OCI-LY3 (cell line): ENCODE data around the gene CPEB2.

ENCODE experiments used
- H2AFZ ChIP-seq: fragments of 200-600, 300-600 bp; shearing (Covaris generic); 2 replicates; pipeline ENCODE4 v1.6.0; 2014; ENCODE audit warnings: antibody characterized with exemption, low read depth, low read length
- H3K27ac ChIP-seq: fragments of 200-600, 300-600 bp; sonication (generic); 2 replicates; pipeline ENCODE4 v1.5.1; 2014; ENCODE audit warnings: mild to moderate bottlenecking, low read length, moderate library complexity, mixed read lengths
- H3K27me3 ChIP-seq: fragments of 200-600, 300-600 bp; sonication (generic); 2 replicates; pipeline ENCODE4 v1.6.1; 2014; ENCODE audit warnings: low read depth, low read length, mixed read lengths
- H3K36me3 ChIP-seq: fragments of 200-600, 300-600 bp; sonication (generic); replicated peaks from 2 replicates; pipeline ENCODE3; 2014; ENCODE audit warnings: low read depth, low read length, mixed read lengths
- H3K4me1 ChIP-seq: fragments of 300-600, 200-600 bp; sonication (generic); 2 replicates; pipeline ENCODE4 v1.6.1; 2014; ENCODE audit warnings: low read length, mixed read lengths
- H3K4me2 ChIP-seq: fragments of 200-600, 300-600 bp; sonication (generic); 2 replicates; pipeline ENCODE4 v1.6.1; 2014; ENCODE audit warnings: low read length, mixed read lengths
- H3K4me3 ChIP-seq: fragments of 300-600, 200-600 bp; sonication (generic); 2 replicates; pipeline ENCODE4 v1.5.1; 2014; ENCODE audit warnings: antibody characterized with exemption, mild to moderate bottlenecking, low read length, moderate library complexity
- H3K79me2 ChIP-seq: fragments of 300-600, 200-600 bp; shearing (Covaris generic); 2 replicates; pipeline ENCODE4 v1.6.1; 2014; ENCODE audit warnings: mild to moderate bottlenecking, low read length, mixed read lengths
- H3K9ac ChIP-seq: fragments of 300-600, 200-600 bp; shearing (Covaris generic); 2 replicates; pipeline ENCODE4 v1.6.0; 2014; ENCODE audit warnings: mild to moderate bottlenecking, low read length, moderate library complexity
- H3K9me3 ChIP-seq: fragments of 200-600, 300-600 bp; shearing (Covaris generic); 2 replicates; pipeline ENCODE4 v1.6.1; 2014; ENCODE audit warnings: low read length, mixed read lengths; ENCODE audit not compliant: insufficient read depth
- H4K20me1 ChIP-seq: fragments of 200-600, 300-600 bp; sonication (generic); 2 replicates; pipeline ENCODE4 v1.6.1; 2016; ENCODE audit warnings: low read length, mixed read lengths; ENCODE audit not compliant: insufficient read depth
- EZH2phosphoT487 ChIP-seq: fragments of 200-600 bp; shearing (Covaris generic); IDR thresholded peaks from 2 replicates; pipeline ENCODE4 v1.6.1; 2018; ENCODE audit warnings: antibody characterized with exemption, mixed run types, low read depth
- TF ChIP-seq, protein P1 (sequence below): fragments of 200-600, 300-600 bp; sonication (generic); IDR thresholded peaks from 2 replicates; pipeline ENCODE4 v1.5.1; 2014; ENCODE audit warnings: antibody characterized with exemption, low read length, low read depth

Gene CPEB2

DNA sequence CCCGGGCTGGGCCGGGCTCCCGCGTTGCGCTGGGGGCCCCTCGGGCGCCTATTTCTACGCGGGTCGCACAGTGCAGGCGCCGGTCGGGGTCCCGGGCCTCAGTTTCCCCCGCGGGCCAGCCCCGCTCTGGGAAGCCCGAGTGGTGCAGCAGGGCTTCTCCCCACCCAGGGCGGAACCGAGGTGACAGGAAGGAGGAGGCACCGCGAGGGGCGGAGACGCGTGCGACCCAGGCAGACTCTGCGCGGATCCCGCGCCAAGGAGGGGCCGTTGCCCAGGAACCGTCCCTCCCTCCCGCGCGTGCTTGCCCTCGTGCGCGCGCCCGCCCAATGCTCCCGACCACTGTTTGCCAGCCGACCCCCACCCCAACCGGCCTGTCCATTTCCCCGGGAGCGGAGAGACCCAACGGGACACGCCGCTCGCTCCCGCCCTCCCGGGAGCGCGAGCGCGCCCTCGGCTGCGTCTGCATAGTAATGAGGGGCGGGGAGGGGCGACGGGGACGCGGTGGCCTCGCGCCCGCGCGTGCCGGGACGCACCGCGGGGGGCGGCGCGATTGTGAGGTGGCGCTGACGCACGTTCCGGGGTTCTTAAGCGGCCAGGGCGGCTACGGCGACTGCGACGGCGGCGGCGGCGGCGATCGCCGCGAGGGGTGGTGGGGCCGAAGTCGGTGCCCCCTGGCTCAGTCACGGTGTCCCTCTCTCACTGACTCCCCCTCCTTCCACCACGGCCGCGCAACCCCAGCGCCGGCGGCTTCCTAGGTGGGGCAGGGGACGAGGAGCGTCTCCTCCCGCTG lies at the start of gene CPEB2:
Gene CPEB2 (plus strand): TSS at position 613 of the 790 bp plus-strand sequence. CDS start 193 bp downstream, outside the sequence.
- Histone ChIP-seq H3K27me3 (no peaks in the 10 kb centered on the region), H3K9me3 (no peaks in the 10 kb centered on the region), H3K4me1 (peaks cover 15% of the 10 kb centered on the region), H3K4me2 (peak within 1 kb of the TSS; percentile 86), H2AFZ (peak within 1 kb of the TSS; percentile 73), H3K27ac (peak within 1 kb of the TSS; percentile 98), H3K4me3 (peak within 1 kb of the TSS; percentile 93), H3K9ac (peak within 1 kb of the TSS; percentile 99), H3K36me3 (no peaks in the 10 kb centered on the region), H4K20me1 (peaks cover 15% of the 10 kb centered on the region), H3K79me2 (peaks cover 34% of the 10 kb centered on the region)
- TF ChIP-seq, protein P1, sequence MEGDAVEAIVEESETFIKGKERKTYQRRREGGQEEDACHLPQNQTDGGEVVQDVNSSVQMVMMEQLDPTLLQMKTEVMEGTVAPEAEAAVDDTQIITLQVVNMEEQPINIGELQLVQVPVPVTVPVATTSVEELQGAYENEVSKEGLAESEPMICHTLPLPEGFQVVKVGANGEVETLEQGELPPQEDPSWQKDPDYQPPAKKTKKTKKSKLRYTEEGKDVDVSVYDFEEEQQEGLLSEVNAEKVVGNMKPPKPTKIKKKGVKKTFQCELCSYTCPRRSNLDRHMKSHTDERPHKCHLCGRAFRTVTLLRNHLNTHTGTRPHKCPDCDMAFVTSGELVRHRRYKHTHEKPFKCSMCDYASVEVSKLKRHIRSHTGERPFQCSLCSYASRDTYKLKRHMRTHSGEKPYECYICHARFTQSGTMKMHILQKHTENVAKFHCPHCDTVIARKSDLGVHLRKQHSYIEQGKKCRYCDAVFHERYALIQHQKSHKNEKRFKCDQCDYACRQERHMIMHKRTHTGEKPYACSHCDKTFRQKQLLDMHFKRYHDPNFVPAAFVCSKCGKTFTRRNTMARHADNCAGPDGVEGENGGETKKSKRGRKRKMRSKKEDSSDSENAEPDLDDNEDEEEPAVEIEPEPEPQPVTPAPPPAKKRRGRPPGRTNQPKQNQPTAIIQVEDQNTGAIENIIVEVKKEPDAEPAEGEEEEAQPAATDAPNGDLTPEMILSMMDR = no peak
- TF ChIP-seq EZH2phosphoT487 = no peak

- H3K4me1 ChIP-seq = peaks cover 8% of the 10 kb centered on the region
- no peak overlapping the region for H2AFZ ChIP-seq
- no peaks in the 10 kb centered on the region for H4K20me1 ChIP-seq
- H3K27me3 ChIP-seq = no peaks in the 10 kb centered on the region
- H3K4me3 ChIP-seq = no peak overlapping the region
- H3K36me3 ChIP-seq = no peaks in the 10 kb centered on the region
- H3K27ac ChIP-seq = no peak overlapping the region
- TF ChIP-seq EZH2phosphoT487 = no peak
- TF ChIP-seq, protein P1 = no peak
- no peak overlapping the region for H3K9ac ChIP-seq
- no peaks in the 10 kb centered on the region for H3K9me3 ChIP-seq
- H3K4me2 ChIP-seq = no peak overlapping the region
- H3K79me2 ChIP-seq = no peaks in the 10 kb centered on the region
Observed at GRCh38 chr4:14958436-14958835, 43.8 kb upstream of the CPEB2 start.

GRCh38 chr4:14961292-14961691 lies 41.0 kb upstream of the CPEB2 start:
- H4K20me1 ChIP-seq = no peaks in the 10 kb centered on the region
- no peak overlapping the region for H2AFZ ChIP-seq
- H3K4me2 ChIP-seq = no peak overlapping the region
- TF ChIP-seq, protein P1 = no peak
- H3K4me3 ChIP-seq = no peak overlapping the region
- no peak overlapping the region for H3K9ac ChIP-seq
- peaks cover 9% of the 10 kb centered on the region for H3K4me1 ChIP-seq
- no peaks in the 10 kb centered on the region for H3K79me2 ChIP-seq
- no peaks in the 10 kb centered on the region for H3K36me3 ChIP-seq
- H3K27me3 ChIP-seq = no peaks in the 10 kb centered on the region
- no peaks in the 10 kb centered on the region for H3K9me3 ChIP-seq
- H3K27ac ChIP-seq = no peak overlapping the region

DNA sequence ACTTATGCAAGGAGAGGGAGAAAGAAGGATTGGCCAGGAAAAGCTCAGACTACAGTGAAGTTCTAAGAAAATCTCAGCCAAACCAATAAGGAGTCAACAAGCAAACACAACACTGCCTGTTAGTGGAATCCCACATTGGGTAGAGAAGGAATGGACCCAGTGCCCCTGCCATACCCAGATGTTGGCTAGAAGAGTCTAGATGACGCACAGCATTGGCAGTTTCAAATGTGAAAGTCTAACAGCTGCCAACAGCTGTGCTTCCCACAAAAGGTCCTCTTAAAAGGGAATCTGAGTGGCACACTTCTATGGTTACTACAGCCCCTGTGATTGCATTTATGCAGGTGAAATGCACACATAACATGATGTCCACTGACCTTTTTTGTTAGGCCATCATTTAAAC lies 37.2 kb upstream of the CPEB2 start:
- Histone ChIP-seq H2AFZ (no peak overlapping the region), H4K20me1 (no peaks in the 10 kb centered on the region), H3K4me1 (peaks cover 9% of the 10 kb centered on the region), H3K9ac (no peak overlapping the region), H3K27ac (no peak overlapping the region), H3K36me3 (no peaks in the 10 kb centered on the region), H3K27me3 (no peaks in the 10 kb centered on the region), H3K79me2 (no peaks in the 10 kb centered on the region), H3K9me3 (no peaks in the 10 kb centered on the region), H3K4me3 (no peak overlapping the region), H3K4me2 (no peak overlapping the region)
- TF ChIP-seq EZH2phosphoT487 = no peak
- TF ChIP-seq, protein P1 = no peak
